Measurements from ENCODE around the gene MISP3.

MISP3 gene

DNA sequence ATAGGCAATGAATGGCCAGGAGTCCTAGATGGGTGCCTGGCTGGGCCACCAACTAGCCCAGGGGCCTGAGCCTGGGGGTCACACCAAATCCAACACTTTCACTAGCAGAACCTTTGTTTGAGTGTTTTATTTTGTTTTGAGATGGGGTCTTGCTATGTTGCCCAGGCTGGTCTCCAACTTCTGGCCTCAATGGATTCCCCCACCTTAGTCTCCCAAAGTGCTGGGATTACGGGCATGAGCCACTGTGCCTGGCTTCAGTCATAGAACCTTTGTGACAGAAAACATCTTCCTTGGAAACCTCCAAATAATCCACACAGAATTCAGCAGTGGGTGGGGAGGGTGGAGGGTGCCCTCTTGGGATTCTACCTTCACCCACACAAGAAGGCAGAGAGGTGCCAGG, 38.9 kb downstream of the MISP3 start:
- no peak overlapping the region for H3K27ac ChIP-seq

GRCh38 chr19:14112051-14112808, 39.6 kb downstream of the MISP3 start:
- no peak overlapping the region for H3K27ac ChIP-seq

More for the DNA sequence above, 38.9 kb downstream of the MISP3 start:
- TF ChIP-seq, protein P1, sequence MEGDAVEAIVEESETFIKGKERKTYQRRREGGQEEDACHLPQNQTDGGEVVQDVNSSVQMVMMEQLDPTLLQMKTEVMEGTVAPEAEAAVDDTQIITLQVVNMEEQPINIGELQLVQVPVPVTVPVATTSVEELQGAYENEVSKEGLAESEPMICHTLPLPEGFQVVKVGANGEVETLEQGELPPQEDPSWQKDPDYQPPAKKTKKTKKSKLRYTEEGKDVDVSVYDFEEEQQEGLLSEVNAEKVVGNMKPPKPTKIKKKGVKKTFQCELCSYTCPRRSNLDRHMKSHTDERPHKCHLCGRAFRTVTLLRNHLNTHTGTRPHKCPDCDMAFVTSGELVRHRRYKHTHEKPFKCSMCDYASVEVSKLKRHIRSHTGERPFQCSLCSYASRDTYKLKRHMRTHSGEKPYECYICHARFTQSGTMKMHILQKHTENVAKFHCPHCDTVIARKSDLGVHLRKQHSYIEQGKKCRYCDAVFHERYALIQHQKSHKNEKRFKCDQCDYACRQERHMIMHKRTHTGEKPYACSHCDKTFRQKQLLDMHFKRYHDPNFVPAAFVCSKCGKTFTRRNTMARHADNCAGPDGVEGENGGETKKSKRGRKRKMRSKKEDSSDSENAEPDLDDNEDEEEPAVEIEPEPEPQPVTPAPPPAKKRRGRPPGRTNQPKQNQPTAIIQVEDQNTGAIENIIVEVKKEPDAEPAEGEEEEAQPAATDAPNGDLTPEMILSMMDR (conservative IDR thresholded peaks at IDR 0.05): no peak

DNA sequence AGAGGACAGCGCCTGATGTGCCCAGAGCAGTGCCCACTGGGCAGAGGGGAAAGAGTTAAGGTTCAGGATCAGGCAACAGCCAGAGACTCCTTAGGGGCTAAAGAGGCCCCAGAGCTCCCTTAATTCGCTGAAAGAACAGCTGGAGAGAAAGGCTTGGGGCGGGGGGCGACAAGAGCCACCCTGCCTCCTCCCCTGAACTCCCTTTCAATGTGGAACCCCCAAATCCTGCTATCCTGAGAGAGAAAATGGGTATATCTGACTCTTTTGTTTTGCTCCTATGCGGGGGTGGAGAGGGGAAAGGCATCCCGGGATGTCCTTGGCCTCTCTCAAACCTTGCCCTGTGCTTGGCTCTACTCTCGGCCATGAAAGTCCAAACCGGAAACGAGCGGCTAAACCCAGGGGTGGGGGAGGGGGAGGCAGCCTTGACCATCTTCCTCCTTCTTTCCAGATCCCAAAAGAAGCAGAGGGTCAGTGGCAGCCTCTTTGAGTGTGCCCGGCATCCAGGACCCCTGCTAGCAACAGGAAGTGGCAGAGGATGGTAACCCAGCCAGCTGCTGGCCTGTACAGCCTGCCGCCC, 40.3 kb downstream of the MISP3 start:
- H3K27ac ChIP-seq: no peak overlapping the region

More at GRCh38 chr19:14112051-14112808, 39.6 kb downstream of the MISP3 start:
- TF ChIP-seq, protein P1 (conservative IDR thresholded peaks at IDR 0.05): no peak

DNA sequence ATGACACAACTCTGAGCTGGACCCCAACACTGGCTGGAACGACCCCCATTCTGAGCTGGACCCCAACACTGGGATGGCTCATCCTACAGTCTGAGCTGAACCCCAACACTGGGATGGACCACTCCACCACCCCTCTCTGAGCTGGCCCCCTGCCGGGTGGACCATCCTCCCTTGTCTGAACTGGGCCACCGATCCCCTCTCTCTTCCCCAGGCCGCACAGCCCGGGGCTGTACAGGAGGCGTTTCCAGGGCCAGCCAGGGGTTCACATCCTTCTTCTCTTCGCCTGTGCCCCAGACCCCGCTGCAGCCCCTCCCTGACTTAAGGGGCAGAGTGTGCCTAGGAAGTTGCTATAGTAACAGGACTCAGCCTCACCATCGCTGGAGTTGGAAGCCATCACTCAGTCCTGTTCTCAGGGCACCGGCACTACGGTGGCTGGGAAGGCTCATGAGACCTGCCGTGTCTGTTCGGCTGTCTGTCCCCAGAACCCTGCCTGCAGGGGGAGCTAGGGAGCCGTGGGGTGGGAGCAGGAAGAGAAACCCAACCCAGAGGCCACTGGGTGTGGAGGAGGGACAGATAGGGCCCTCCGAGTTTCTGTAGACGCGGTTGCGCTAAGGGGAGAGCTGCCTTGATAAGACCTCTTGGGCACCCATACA, 41.3 kb downstream of the MISP3 start:
- no peak overlapping the region for H3K27ac ChIP-seq
- TF ChIP-seq, protein P1 (conservative IDR thresholded peaks at IDR 0.05): no peak

More for the DNA sequence above, 40.3 kb downstream of the MISP3 start:
- TF ChIP-seq, protein P1 (conservative IDR thresholded peaks at IDR 0.05): no peak

DNA sequence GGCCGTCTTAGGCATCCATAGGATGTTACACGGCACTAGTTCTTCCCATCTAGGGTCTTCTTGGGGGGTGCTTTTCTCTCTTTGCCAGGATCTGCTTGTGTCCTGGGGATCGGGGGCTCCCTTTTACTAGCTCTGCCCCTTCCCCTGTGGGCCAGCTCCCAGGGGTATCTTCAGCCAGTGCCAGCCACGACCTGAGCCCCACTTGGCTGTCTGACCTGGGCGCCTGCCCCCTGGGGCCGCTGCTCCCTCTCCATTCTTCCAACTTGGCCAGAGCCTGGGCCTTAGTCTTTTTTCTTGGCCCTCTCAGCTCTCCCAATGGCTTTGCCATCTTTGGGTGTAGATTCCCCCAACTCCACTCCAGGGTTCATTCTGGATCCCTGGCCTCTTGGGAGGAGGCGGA, 41.9 kb downstream of the MISP3 start:
- TF ChIP-seq, protein P1 (conservative IDR thresholded peaks at IDR 0.05): no peak

GRCh38 chr19:14114854-14115253, 42.3 kb downstream of the MISP3 start:
- no peak overlapping the region for H3K27ac ChIP-seq
- TF ChIP-seq, protein P1 (conservative IDR thresholded peaks at IDR 0.05): peak; percentile 77

More for the DNA sequence above, 41.9 kb downstream of the MISP3 start:
- no peak overlapping the region for H3K27ac ChIP-seq

GRCh38 chr19:14115756-14116155, 43.2 kb downstream of the MISP3 start:
- TF ChIP-seq, protein P1 (conservative IDR thresholded peaks at IDR 0.05): no peak
- H3K27ac ChIP-seq: peak overlapping the region; percentile 91; the same call in 1 of the 2 replicates
